ENCODE data around the gene PUS1. TPM values are rescaled to one million over a fixed set of nuclear protein-coding genes. Genes with fewer than 3 reads are reported as not detected.

PUS1 gene
- total and polyA plus RNA-seq, 9 of the 15 experiments (the other 6 are each of a cell fraction or from before 2014, with no cell fraction given): 1.9 to 90.8 (median 30.0) TPM

GRCh38 chr12:131928711-131929580 is at the start of gene PUS1 (continued):
- TF ChIP-seq ZFP91 (CRISPR knock-in tag; IDR thresholded peaks at IDR 0.05) (no peak), MTF1 (CRISPR knock-in tag; IDR thresholded peaks at IDR 0.05; ENCODE audit: borderline replicate concordance) (no peak), FOXA1 (IDR thresholded peaks at IDR 0.05; ENCODE audit: borderline replicate concordance) (no peak), USF1 (CRISPR knock-in tag; IDR thresholded peaks at IDR 0.05) (peak; percentile 93), NFIC (IDR thresholded peaks at IDR 0.05) (0 out of 2 replicates have a peak, but pooled peaks have one; percentile 22), MAFG (tag; conservative IDR thresholded peaks at IDR 0.05) (no peak), HIVEP1 (CRISPR knock-in tag; IDR thresholded peaks at IDR 0.05) (no peak), GATA2 (CRISPR knock-in tag; IDR thresholded peaks at IDR 0.05) (0 out of 2 replicates have a peak, but pooled peaks have one; percentile 7), NRF1 (conservative IDR thresholded peaks at IDR 0.05 in 1 of 2, IDR thresholded peaks at IDR 0.05 in 1 of 2) (peak; percentile 28 to 47; a peak in 3 of 4 replicates), FIP1L1 (IDR thresholded peaks at IDR 0.05; ENCODE audit: low read depth, low read length, poor library complexity, severe bottlenecking) (no peak), PBX2 (CRISPR knock-in tag; IDR thresholded peaks at IDR 0.05; ENCODE audit: low read depth) (no peak), PBX2 (tag; conservative IDR thresholded peaks at IDR 0.05; ENCODE audit: low read depth) (no peak), NR1H2 (CRISPR knock-in tag; IDR thresholded peaks at IDR 0.05) (no peak; the same call in 1 of the 2 replicates), ZNF121 (CRISPR knock-in tag; conservative IDR thresholded peaks at IDR 0.05) (no peak), OTX1 (CRISPR knock-in tag; IDR thresholded peaks at IDR 0.05) (no peak), ID3 (CRISPR knock-in tag; IDR thresholded peaks at IDR 0.05) (no peak), ID3 (tag; IDR thresholded peaks at IDR 0.05) (no peak), ZNF518B (CRISPR knock-in tag; IDR thresholded peaks at IDR 0.05) (no peak), ZNF444 (CRISPR knock-in tag; IDR thresholded peaks at IDR 0.05) (no peak)
